ENCODE results near the gene PTPRM.

PTPRM gene

GRCh38 chr18:8453528-8453927, 886.4 kb downstream of the PTPRM start:
- TF ChIP-seq, protein P1, sequence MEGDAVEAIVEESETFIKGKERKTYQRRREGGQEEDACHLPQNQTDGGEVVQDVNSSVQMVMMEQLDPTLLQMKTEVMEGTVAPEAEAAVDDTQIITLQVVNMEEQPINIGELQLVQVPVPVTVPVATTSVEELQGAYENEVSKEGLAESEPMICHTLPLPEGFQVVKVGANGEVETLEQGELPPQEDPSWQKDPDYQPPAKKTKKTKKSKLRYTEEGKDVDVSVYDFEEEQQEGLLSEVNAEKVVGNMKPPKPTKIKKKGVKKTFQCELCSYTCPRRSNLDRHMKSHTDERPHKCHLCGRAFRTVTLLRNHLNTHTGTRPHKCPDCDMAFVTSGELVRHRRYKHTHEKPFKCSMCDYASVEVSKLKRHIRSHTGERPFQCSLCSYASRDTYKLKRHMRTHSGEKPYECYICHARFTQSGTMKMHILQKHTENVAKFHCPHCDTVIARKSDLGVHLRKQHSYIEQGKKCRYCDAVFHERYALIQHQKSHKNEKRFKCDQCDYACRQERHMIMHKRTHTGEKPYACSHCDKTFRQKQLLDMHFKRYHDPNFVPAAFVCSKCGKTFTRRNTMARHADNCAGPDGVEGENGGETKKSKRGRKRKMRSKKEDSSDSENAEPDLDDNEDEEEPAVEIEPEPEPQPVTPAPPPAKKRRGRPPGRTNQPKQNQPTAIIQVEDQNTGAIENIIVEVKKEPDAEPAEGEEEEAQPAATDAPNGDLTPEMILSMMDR (IDR thresholded peaks at IDR 0.05; ENCODE audit: low read depth, low read length) = no peak
- no peak overlapping the region for H3K4me3 ChIP-seq (replicated peaks in 1 of 2; ENCODE audit: low read depth in 2 of 2, low read length in 2 of 2)
- no peak for DNase-seq (ENCODE audit: low read depth in 2 of 2)

- DNase-seq (ENCODE audit: low read depth in 2 of 2) = no peak
These were observed 887.0 kb downstream of the PTPRM start for GRCh38 chr18:8454136-8454535.

GRCh38 chr18:8455661-8456614, 888.8 kb downstream of the PTPRM start:
- H3K4me3 ChIP-seq (replicated peaks in 1 of 2; ENCODE audit: low read depth in 2 of 2, low read length in 2 of 2) = no peak overlapping the region
- TF ChIP-seq, protein P1 (IDR thresholded peaks at IDR 0.05; ENCODE audit: low read depth, low read length) = no peak
- no peak for DNase-seq (ENCODE audit: low read depth in 2 of 2)

More at GRCh38 chr18:8454136-8454535, 887.0 kb downstream of the PTPRM start:
- H3K4me3 ChIP-seq (replicated peaks in 1 of 2; ENCODE audit: low read depth in 2 of 2, low read length in 2 of 2) = no peak overlapping the region
- TF ChIP-seq, protein P1 (IDR thresholded peaks at IDR 0.05; ENCODE audit: low read depth, low read length) = no peak
